GM18951 (cell line): Measurements from ENCODE around the gene YJEFN3.

Source experiments
- POLR2A ChIP-seq: IDR thresholded peaks from 4 replicates; pipeline ENCODE4 v1.6.1; 2011; ENCODE audit warnings: mild to moderate bottlenecking; ENCODE audit not compliant: insufficient read length, insufficient read depth; ENCODE audit errors: extremely low read depth
- in situ Hi-C: fragments of 300-500 bp; cut with MboI; formaldehyde crosslinking; loops from one replicate; pipeline ENCODE4 v1.12.0; 2022; ENCODE audit warnings: low sequenced_read_pairs, mixed read lengths, inconsistent platforms; ENCODE audit not compliant: unreplicated experiment

Gene YJEFN3

GRCh38 chr19:19549804-19550464, 21.2 kb downstream of the YJEFN3 start:
- in situ Hi-C loops, result loop anchor here (25.0 kb wide), 1 partner anchor 412 kb away; no protein-coding TSS in a partner anchor

DNA sequence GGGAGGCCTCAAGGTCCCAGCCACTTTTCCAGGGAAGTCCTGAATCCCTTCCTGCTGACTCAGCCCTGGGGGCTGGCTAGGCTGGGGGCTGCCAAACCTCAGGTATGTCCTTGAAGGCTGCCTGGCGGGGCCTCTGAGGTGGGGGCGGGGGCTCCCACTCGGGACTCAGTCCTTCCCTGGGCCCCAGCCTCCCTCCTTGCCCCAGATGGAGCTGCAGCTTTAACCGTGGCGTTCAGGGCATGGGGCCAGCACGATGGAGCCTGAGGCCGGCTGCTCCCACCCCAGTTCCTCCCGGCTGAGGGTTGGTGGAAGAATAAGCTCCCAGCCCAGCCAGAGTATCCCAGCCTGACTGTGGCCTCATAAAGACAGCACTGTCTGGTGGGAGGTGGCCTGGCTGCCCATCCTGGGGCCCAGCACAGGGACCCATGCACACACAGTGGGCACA, 21.8 kb downstream of the YJEFN3 start:
- TF ChIP-seq POLR2A, result no peak
- in situ Hi-C loops, result no loop called here

More at GRCh38 chr19:19549804-19550464, 21.2 kb downstream of the YJEFN3 start:
- TF ChIP-seq POLR2A, result no peak

GRCh38 chr19:19550972-19551852, 22.5 kb downstream of the YJEFN3 start:
- TF ChIP-seq POLR2A, result no peak
- in situ Hi-C loops, result no loop called here

DNA sequence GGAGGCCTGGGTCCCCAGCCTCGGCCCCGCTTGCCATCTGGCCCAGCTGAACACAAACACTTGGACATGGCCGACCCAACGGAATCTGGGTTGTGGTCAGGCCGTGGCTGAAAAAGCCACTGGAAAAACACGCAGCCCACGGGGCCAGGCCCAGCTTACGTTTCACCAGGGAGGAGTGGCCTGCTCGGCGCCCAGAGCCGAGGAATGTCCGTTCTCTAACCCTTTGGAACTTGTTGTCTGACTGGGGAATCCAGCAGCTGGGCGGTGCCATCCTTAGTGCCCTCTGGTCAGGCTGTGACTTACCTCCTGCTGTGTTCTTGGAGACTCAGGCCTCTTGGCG, 23.1 kb downstream of the YJEFN3 start:
- TF ChIP-seq POLR2A, result no peak
- in situ Hi-C loops, result no loop called here

DNA sequence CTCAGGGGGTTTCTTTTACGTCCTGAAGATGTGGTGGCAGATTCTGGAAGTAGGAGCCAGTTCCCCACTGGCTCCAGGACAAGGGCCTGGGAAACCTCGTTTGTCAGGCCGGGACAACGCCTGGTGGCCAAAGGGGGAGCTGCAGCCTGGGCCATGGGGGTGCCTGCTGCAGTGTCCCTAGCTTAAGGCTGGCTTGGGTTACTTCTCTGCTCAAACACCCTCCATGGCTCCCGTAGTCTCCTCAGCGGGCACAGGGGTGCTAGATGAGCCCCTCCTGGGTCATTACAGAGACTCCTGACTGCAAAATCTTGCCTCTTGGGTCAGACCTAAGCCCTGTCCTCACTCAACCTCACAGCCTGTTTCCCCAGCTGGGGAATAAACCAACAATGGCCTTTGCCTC, 24.1 kb downstream of the YJEFN3 start:
- TF ChIP-seq POLR2A, result no peak
- in situ Hi-C loops, result no loop called here

DNA sequence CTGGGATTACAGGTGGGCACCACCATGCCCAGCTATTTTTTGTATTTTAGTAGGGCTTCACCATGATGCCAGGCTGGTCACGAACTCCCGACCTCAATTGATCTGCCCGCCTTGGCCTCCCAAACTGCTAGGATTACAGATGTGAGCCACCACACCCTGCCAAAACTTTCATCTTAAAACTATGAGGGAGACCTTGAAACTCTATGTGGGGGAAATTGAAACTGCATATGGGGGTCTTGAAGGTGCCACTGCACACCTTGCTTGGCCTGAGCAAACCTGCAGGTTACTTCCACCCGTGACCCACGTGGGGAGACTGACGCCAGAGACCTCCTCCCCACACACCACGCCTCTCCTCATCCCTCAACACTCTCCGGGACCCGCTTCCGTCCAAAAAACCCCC, 25.0 kb downstream of the YJEFN3 start:
- in situ Hi-C loops, result no loop called here

DNA sequence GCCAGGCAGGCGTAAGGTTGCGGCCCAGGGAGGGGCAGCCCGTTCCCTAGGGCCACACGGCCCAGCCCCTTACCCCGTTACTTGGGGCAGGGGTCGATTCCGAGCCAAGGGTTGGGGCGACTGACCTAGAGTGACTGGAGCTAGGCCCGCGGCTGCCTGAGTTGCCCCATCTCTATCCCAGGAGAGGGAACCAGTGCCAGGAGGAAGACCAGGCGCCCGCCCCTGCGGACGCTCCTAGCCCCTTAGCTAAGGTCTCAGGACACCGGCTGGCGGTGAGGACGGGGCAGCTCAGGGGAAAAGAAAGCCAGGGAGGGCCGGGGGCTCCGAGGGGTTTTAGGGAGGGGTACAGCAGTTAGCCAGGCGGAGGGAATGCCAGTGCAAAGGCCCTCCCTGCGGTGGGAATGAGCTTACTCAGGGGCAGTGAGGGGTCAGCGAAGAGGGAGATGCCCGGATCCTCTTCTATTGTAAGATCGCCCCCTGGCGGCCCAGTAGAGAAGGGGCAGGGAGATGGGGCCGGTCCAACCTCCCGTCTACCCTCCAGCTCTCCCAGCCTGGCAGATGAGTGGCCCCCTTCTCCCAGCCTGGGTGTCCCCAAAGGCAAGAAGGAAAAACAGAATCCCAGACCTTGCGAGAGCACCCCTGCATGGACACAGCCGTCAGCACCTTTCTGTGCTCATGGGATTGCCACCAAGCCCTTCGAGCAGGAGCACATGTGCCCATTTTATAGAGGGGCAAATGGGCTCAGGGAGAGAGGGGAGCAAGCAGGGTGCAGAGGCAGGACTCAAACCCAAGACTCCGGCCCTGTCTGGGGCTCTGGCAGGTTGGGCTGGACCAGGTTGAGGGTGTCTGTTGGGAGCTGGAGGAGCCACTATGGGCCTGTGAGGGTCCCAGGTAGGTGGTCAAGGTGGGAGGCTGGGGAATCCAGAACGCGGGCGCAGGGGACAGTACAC, 25.6 kb downstream of the YJEFN3 start:
- in situ Hi-C loops, result no loop called here

More for the DNA sequence above, 25.0 kb downstream of the YJEFN3 start:
- TF ChIP-seq POLR2A, result no peak

GRCh38 chr19:19558055-19558454, 29.3 kb downstream of the YJEFN3 start:
- in situ Hi-C loops, result no loop called here
- no peak for TF ChIP-seq POLR2A

More for the DNA sequence above, 25.6 kb downstream of the YJEFN3 start:
- no peak for TF ChIP-seq POLR2A

GRCh38 chr19:19558636-19559035, 29.9 kb downstream of the YJEFN3 start:
- no peak for TF ChIP-seq POLR2A
- in situ Hi-C loops, result no loop called here

GRCh38 chr19:19559931-19560330, 31.2 kb downstream of the YJEFN3 start:
- in situ Hi-C loops, result no loop called here
- TF ChIP-seq POLR2A, result no peak

DNA sequence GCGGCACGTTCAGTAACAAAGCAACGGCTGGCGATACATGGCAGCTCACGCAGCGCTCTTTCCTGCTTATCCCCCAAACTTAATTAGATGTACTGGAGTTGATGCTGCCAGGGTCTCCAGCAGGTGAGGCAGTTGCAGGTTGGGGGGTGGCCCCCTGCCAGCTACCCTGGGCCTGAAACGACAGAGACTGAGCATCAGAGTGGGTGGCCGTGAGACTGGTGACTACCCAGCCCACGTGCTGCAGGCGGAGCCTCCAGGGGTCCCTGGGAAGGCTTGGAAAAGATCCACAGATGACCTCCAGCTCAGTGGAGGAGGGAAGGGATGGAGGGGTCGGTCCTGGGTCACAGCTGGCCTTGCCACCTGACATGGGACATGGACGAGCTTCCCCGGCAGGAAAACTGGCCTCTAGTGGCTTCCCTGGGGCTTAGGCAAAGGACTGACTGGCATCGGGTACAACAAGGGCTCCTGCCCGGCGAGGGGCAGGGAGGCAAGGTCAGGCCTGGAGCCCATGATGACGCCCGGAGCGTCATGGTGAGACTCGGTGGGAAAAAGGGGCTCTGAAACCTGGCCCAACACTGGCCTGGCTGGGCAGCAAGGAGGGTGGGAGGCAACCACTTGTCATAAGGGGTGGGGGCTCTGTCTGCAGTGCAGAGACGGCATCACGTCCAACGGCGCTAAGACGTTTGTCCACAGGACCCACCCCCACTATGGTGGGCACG, 33.4 kb downstream of the YJEFN3 start:
- in situ Hi-C loops, result no loop called here

DNA sequence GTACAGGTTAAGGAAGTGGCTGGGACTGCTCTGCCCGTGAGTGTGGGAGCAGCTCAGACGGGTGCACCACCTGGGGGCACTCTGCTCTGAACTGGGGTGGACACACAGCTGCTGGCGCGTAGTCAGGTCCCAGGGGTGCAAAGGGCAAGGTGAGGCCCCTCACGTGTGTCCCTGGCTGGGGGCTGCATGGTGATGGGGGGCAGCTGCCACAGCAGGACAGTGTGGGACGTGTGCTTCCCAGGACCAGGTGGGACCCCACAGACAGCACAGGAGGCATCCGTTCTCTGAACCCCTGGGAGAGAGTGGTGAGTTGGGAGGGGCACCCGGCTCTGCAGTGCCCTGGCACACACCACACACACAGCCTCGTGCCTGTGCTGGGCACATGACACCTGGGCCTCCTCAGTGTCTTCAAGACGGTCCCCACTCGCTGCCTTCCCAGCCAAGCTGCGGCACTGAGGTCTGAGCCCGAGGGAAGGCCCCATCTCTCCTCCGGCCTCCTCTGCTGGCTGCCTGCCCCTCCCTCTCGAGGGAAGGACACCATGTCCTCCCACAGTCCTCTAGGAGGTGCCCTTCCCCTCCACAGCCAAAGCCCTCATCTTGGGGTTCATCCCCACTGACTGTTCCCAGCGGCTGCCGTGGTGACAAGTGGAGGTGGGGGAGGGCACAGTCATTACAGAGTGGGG, 34.1 kb downstream of the YJEFN3 start:
- in situ Hi-C loops, result no loop called here
- TF ChIP-seq POLR2A, result no peak

More for the DNA sequence above, 33.4 kb downstream of the YJEFN3 start:
- TF ChIP-seq POLR2A, result no peak
